ENCODE results near the gene NRDC. TPM values are rescaled to one million over a fixed set of nuclear protein-coding genes. Genes with fewer than 3 reads are reported as not detected.
A peak's percentile ranks its signal among the peaks of the same experiment; 100 is the strongest.

NRDC gene
- total RNA-seq, 1 experiment from 2014 or later, result 33.7 TPM

DNA sequence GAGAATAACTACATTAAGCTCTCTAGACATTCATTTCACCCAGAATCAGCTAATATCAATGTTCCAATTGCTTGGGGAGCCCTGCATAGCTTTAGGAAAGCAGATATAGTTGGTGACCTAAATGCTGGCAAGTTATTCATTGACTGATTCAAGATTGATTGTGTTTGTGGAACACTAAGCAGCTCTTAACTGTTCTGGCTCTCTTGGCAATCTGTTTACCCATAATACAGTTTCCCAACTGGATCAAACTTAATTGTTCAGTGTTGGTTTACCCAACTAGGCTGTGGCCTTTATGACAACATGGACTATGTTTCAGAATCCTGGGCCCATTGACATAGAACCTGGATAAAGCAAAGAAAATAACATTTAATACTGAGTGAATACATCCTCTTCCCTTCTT, 83.7 kb downstream of the NRDC start:
- in situ Hi-C loops (cut with HindIII; ENCODE audit: low pct_unique_long_range_greater_than_20kb, low sequenced_read_pairs), result no loop called here

DNA sequence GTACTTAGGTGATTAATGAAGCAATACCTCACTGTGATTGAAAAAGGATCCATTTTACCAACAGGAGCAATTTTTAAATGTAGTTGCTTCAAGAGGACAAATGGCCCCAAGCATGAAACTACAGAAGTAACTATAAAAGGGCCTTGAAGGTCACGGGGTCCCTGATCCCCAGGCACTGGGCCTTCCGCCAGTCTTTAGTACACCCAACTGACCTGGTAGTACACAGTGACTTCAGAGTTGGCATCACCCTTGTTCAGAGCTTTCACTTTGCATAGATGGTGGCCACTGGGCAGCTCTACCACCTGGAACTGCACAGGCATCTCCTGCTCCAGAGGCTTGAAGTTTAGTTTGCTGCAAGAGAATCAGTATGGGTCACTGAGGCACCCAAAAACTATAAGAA, 84.3 kb downstream of the NRDC start:
- DNase-seq (ENCODE audit: low read depth), result no peak
- in situ Hi-C loops (cut with HindIII; ENCODE audit: low pct_unique_long_range_greater_than_20kb, low sequenced_read_pairs), result no loop called here

More for the DNA sequence above, 83.7 kb downstream of the NRDC start:
- DNase-seq (ENCODE audit: low read depth), result no peak

DNA sequence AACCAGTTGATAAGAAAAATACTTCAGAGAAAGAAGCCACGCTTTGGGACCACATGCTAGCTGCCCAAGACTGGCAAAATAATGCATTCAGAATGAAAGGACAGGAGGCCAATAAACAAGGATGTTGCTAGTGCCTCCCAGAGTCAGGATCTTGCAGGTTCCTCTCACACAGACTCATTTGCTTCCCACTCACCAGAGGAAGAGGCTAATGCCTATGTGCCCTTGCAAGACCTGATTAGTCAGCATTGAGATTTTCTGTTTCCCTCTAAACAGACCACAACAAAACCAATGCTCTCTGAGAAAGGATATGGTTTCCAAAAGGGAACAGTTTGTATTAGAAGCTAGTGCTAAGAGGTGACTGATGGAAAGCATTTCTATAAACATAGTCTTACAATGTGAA, 85.7 kb downstream of the NRDC start:
- in situ Hi-C loops (cut with HindIII; ENCODE audit: low pct_unique_long_range_greater_than_20kb, low sequenced_read_pairs), result no loop called here
- peak; percentile 29 for DNase-seq (ENCODE audit: low read depth)

DNA sequence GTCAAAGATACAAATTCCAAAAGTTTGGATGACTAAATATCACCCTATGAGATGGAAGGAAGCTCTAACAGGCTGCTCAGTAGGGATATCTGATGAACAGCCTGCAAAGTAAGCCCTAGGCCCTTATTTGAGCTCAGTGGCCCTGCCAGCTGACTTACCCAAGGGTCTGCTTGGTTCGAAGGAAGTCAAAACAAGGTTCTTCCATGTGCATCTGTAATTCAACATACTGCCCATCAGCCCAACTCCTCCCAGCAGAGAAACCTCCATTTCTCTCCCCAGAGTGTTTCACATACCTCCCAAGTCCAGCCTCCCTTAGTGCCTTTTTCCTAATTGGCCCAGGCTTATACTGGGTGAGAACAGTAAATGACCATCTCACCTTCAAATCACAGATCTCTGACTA, 86.6 kb downstream of the NRDC start:
- DNase-seq (ENCODE audit: low read depth), result no peak
- in situ Hi-C loops (cut with HindIII; ENCODE audit: low pct_unique_long_range_greater_than_20kb, low sequenced_read_pairs), result no loop called here

DNA sequence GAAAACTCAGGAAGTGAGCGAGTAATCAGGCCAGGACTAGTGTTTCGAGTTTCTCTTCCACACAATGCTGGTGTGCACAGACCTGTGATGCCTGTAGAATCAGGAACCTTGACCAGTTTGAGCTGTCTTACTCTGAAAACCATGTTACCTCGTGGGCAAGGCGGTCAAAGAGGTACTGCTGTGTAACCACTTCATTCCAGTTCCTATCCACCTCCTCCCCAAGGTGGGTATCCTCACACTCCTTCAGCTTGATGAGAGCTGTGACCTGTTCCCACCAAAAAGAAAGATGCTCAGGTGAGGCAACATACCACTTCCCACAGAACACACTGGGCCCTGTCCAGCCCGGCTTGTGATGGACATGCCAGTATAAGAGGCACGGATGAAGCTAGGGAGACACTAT, 88.1 kb downstream of the NRDC start:
- no peak for DNase-seq (ENCODE audit: low read depth)
- in situ Hi-C loops (cut with HindIII; ENCODE audit: low pct_unique_long_range_greater_than_20kb, low sequenced_read_pairs), result no loop called here

DNA sequence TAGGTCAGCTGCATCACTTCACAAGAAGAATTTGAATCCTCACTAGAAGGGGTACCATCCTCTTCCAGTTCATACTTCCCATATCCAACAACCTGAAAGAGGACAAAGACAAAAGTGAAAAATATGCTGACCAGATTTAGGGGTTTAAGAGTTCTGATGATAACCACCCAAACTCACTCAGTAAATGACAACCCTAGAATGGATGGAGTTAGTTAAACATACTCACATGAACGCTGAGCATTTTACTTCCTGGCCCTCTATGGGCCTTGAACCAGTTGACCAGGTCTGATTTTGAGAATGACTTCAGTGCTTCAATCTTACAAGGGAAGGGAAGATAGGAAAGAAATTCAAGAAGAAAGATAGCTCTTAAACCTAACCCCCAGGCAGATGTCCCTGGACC, 89.2 kb downstream of the NRDC start:
- DNase-seq (ENCODE audit: low read depth), result no peak
- in situ Hi-C loops (cut with HindIII; ENCODE audit: low pct_unique_long_range_greater_than_20kb, low sequenced_read_pairs), result no loop called here

DNA sequence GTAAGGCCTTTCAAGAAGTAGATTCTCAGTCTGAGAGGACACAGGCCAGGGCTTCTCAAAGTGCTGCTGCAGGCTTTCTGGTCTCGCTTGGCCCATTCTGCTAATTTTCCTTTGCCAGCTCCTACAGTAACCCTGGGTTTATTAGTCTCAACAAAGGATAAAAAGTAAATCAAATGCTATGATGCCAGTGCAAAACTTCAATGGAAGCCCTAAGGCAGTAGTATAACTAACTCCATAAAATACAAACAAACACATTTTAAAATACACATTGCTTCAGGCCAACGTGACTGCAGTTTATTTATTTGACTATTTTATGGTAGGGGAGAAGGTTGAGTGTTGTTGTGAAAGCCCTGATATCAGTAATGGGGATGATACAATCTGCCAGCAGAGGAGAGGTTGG, 89.6 kb downstream of the NRDC start:
- in situ Hi-C loops (cut with HindIII; ENCODE audit: low pct_unique_long_range_greater_than_20kb, low sequenced_read_pairs), result no loop called here
- no peak for DNase-seq (ENCODE audit: low read depth)

DNA sequence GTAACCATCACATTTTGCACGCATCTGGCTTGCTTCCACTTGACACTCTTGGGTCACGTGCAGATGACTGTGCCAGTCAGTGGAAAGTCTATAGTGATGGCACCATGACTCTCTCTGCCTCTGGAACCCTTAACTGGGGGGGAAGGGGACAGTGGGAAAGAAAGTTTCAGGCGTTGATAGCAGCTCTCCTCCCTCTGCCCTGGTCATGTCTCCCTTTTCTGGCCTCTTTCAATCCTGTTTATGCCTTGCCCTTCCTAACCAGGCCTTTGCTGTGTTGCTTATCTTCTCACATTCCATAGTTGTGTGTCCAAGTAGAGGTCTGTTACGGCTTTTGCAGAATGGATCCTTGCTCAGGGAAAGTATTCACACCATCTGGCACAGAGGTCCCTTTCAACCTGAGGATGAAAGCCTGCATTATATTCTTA, 93.5 kb downstream of the NRDC start:
- in situ Hi-C loops (cut with HindIII; ENCODE audit: low pct_unique_long_range_greater_than_20kb, low sequenced_read_pairs), result no loop called here
- DNase-seq (ENCODE audit: low read depth), result no peak

DNA sequence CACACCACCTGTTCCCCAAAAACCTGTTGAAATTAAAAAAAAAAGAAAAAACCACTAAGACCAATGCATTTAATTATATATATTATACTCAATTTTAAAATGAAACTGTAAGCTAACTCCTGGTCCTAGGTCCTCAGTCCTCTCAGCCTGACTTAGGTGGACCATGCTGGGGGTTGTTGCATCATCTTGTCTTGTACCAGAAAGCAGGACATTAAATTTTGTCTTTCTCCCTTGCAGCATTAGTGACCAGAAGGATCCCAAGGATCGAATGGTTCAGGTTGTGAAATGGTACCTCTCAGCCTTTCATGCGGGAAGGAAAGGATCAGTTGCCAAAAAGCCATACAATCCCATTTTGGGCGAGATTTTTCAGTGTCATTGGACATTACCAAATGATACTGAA, 97.6 kb downstream of the NRDC start:
- in situ Hi-C loops (cut with HindIII; ENCODE audit: low pct_unique_long_range_greater_than_20kb, low sequenced_read_pairs), result no loop called here
- DNase-seq (ENCODE audit: low read depth), result no peak

DNA sequence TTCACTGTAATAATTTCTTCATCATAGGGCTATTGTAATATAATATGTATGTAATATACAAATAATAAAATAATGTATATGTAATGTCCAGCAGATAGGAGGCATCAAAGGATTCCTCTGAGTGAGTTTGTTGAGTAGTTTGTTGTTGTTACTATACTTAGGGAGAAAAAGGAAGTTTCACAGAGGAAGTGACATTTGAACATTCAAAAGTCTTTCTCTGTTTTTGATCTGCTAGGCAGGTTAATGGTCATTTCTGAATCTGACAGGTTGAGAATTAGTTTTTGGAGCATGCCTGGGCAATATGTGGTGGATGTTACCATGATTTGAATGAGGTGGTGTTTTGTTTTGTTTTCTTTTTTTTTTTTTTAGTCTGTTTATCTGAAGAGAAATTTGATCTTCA, 102.1 kb downstream of the NRDC start:
- in situ Hi-C loops (cut with HindIII; ENCODE audit: low pct_unique_long_range_greater_than_20kb, low sequenced_read_pairs), result no loop called here
- no peak for DNase-seq (ENCODE audit: low read depth)

DNA sequence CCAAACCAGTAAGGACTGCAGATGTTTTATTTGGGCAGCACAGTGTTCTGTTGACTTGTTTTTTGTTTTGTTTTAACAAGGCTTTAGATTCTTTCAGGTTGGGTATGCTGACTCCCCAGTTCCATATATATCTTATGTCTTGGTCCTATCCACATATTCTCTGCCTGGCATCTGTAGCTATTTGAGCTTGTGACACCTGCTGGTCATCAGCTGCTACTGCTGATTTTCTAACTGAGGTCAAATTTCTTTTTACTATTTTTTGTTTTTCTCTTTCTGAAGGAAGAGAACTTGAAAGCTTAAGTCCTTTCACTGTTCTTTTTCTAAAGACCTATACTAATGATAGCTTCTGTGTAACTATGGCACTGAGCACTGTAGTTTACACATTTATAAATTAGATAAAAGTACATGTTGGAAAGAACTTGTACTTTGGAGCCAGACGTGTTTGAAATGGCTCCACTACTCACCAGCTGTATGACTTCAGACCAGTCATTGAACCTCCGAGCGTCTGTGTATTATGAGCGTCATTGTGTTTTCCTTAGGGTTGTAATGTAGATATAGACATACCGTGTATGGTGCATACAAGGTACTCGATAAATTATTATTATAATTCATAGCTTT, 109.4 kb downstream of the NRDC start:
- peak; percentile 60 for DNase-seq (ENCODE audit: low read depth)
- in situ Hi-C loops (cut with HindIII; ENCODE audit: low pct_unique_long_range_greater_than_20kb, low sequenced_read_pairs), result no loop called here

DNA sequence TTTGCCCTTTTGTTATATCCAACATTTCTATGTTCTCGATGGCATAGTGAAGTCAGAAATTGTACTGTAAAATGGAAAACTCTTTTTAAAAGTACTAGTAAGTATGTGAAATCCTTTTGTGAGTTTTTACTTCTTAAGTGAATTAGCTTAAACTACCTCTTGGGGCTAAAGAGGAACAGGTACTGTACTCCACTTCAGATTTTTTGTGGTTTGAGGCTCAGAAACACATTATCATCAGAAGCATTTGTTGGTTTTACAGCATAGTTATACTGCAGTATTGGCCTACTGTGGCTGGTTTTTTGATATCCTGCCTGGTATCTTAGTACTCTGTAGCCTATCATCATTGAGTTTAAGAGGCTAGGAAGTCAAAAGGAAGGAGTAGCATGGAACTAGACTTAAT, 117.2 kb downstream of the NRDC start:
- no peak for DNase-seq (ENCODE audit: low read depth)
- in situ Hi-C loops (cut with HindIII; ENCODE audit: low pct_unique_long_range_greater_than_20kb, low sequenced_read_pairs), result no loop called here

DNA sequence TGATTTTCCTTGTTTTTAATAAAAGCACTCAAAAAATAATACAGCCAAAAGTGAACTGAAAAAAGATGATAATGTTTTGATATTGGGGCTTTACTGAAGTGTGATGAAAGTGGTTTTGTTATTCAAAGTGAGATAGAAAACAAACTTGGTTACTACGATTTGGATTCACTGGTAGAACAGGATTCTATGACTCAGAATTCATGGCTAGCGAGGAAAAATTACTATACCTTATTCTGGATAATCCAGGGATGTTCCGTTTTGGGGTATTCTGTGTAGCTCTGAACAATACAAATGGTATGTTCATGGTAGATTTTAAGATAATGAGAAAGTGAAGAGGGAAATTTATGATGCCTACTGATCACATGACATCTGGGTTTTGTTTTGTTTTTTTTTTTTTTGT, 117.7 kb downstream of the NRDC start:
- in situ Hi-C loops (cut with HindIII; ENCODE audit: low pct_unique_long_range_greater_than_20kb, low sequenced_read_pairs), result no loop called here
- no peak for DNase-seq (ENCODE audit: low read depth)

DNA sequence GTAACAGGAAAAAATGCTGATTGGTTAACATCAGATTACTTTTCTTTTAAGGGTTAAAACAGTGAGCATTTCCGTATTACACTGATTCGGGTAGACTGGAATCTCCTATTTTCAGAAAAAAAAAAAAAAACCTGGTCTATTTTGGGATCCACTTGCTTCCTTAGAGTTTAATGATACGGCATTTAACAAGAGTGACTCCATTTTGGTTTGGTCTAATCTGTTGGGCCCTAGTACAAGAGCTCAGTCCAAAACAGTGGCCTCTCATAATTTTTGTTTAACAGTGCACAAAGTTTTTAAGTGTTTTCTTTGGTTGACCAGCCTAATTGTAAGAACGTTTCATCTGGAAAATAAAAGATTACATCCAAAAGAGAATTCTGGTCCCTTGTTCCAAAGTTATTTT, 120.2 kb downstream of the NRDC start:
- in situ Hi-C loops (cut with HindIII; ENCODE audit: low pct_unique_long_range_greater_than_20kb, low sequenced_read_pairs), result no loop called here
- DNase-seq (ENCODE audit: low read depth), result no peak

DNA sequence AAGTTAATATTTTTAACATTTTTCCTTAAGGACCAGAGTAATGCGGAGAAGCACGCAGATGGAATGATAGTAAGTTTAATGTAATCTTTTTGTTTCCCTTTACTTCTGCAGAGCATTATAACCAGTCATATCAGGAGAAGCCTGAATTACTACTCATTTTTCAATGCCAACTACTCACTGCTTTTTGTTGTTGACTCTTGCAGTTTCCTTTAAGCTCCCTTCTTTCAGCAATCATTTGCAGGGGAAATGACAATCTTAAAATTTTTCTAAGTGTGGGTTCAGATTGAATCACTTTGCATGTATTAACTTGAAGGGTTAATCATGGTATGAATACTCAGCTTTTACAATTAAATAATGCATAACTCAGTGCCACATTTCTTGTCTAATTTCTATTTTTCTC, 122.2 kb downstream of the NRDC start:
- in situ Hi-C loops (cut with HindIII; ENCODE audit: low pct_unique_long_range_greater_than_20kb, low sequenced_read_pairs), result no loop called here

DNA sequence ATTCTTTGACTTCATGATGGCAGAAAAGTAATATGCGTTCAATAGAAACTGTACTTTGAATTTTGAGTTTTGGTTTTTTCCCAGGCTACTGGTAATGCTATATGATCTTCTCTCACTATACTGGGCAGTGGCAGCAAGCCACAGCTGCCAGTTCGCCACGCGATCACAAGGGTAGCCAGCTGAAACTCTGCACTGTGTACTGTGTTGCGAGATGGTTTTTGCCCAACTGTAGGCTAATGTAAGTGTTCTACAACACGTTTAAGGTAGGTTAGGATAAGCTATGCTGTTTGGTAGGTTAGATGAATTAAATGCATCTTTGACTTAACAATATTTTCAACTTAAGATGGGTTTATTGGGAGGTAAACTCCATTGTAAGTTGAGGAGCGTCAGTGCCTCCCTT, 123.1 kb downstream of the NRDC start:
- in situ Hi-C loops (cut with HindIII; ENCODE audit: low pct_unique_long_range_greater_than_20kb, low sequenced_read_pairs), result no loop called here
- no peak for DNase-seq (ENCODE audit: low read depth)

More for the DNA sequence above, 122.2 kb downstream of the NRDC start:
- DNase-seq (ENCODE audit: low read depth), result no peak

DNA sequence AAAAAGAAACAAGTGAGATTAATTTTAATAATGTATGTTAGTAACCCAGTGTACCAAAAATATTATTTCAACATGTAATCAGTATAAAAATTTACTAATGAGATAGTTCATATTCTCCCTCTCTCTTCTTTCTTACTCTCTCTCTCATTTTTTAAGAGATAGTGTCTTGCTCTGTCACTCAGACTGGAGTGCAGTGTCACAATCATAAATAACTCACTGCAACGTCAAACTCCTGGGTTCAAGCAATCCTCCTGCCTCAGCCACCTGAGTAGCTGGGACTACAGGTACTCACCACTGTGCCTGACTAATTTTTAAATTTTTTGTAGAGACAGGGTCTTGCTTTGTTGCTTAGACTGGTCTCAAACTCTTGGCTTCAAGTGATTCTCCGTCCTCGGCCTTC, 123.9 kb downstream of the NRDC start:
- in situ Hi-C loops (cut with HindIII; ENCODE audit: low pct_unique_long_range_greater_than_20kb, low sequenced_read_pairs), result no loop called here
- DNase-seq (ENCODE audit: low read depth), result no peak

DNA sequence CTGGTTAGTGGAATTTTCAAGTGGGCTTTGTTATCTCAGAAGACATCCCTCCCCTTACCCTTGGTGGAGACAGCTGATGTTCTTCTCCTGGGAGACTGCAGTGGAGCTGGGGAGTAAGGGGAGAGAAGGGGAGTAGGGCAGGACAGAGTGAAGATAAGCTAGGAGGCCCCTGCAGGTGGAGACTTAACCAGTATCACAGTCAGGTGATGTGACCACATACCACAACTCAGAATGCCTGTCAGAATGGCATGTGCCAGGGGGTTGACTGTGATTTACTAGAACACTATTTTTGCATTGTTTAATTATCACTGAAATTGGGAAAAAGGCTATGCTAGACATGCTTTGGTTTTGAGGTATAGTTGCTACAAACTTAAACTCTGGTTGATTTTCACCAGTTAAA, 124.6 kb downstream of the NRDC start:
- in situ Hi-C loops (cut with HindIII; ENCODE audit: low pct_unique_long_range_greater_than_20kb, low sequenced_read_pairs), result no loop called here
- no peak for DNase-seq (ENCODE audit: low read depth)

DNA sequence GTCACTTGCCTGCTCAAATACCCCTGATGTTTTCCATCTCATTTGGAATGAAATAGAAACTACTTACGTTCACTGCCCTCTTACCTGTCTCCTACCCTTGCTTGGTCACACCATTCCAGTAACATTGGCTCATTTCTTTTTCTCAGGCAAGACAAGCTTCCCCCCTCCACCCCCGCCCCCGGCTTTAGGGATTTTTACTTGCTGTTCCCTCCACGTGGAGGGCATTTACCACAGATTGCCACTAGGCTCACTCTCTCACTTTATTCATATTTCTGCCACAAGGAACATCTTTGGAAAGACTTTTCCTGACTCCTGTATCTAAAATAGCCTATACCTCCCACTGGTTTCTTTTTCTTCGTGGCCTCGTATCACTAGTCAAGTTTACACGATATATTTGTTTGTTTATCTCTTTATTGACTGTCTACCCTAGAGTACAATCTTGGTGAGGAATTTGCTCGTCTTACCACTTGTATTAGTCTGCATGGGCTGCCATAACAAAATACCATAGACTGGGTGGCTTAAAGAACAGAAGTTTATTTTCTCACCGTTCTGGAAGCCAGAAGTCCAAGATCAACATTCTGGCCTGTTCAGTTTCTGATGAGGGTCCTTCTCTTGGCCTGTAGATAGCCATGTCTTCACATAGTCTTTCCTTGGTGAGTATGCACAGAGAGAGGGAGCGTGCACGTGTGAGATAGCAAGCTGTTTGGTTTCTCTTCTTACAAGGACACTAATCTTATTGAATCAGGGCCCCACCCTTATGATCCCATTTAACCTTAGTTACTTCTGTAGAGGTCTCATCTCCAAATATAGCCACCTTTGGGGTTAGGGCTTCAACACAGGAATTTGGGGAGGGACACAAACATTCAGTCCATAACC, 126.2 kb downstream of the NRDC start:
- in situ Hi-C loops (cut with HindIII; ENCODE audit: low pct_unique_long_range_greater_than_20kb, low sequenced_read_pairs), result no loop called here
- no peak for DNase-seq (ENCODE audit: low read depth)

DNA sequence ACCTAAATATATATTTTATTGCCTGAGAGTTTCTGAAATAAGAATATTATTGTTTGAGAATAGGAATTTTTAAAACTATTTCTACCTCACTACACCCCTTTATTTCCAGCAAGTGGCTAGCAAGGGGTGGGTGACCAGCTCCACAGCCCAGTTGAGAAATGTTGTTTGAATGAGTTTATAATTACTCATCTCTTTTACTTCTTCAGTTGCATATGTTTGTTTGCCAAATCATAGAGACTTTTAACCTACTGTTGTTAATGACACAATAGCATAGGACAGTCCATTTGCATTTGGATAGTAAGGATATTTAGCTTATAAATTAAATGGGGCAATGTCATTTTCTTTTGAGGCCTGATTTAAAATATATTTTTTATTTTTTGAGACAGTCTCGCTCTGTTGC, 127.8 kb downstream of the NRDC start:
- in situ Hi-C loops (cut with HindIII; ENCODE audit: low pct_unique_long_range_greater_than_20kb, low sequenced_read_pairs), result no loop called here
- DNase-seq (ENCODE audit: low read depth), result no peak
